Measurements from ENCODE around the gene DOCK3. TPM values are rescaled to one million over a fixed set of nuclear protein-coding genes. Genes with fewer than 3 reads are reported as not detected.
A peak's percentile ranks its signal among the peaks of the same experiment; 100 is the strongest.
"Not testable (repeated sequence)": the region's sequence is repeated elsewhere in the genome, so short reads cannot be mapped to it uniquely, and the experiment has no call there.

The DOCK3 gene
- total and polyA plus RNA-seq, 4 donors: 11.0 to 35.7 (median 33.0) TPM

DNA sequence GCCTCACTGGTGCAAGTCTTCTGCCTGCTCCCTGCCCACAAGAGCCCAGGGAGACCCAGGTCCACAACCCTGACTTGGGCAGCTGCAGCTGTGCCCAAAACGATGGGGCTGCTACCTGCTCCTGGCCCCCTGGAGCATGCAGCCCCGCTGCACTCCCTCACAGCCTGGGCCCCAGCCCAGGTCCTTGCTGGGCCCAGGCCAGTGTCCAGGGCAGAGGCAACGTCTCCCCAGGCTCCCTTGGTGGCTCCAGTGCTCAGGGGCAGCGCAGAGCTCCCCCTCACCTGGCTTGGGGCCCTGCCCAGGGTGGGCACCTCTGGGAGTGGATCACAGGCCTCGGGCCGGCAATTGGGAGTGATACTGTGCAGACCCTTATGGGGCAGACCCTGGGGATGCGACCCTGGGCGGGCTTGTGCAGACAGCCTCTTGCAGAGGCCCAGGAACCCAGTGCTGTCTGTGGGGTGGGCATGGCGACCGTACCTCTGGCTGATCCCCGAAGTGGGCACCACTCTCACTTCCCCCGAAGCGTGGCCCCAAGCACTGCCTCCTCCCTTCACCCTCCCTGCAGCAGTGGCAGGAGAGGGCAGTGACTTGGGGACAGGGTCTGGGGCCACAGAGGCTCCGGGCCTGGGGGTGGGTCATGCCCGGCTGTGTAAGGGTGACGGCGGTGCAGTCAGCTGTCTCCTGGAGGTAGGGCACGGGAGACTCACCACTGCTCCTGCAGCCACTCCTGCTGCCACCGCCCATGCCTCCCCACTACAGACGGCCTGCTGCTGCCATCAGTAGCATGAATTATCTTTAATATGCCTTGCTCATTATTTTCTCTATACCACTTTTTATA is 255.9 kb downstream of the DOCK3 start:
- WGBS (ENCODE audit: insufficient coverage): 89% methylated on average over 19 of the region's 20 CpGs
- Histone ChIP-seq H3K4me1 (ENCODE audit: control insufficient read depth, insufficient read depth, low read length) (no peaks in the 10 kb centered on the region), H3K36me3 (ENCODE audit: control insufficient read depth, insufficient read depth, low read length) (no peaks in the 10 kb centered on the region)

DNA sequence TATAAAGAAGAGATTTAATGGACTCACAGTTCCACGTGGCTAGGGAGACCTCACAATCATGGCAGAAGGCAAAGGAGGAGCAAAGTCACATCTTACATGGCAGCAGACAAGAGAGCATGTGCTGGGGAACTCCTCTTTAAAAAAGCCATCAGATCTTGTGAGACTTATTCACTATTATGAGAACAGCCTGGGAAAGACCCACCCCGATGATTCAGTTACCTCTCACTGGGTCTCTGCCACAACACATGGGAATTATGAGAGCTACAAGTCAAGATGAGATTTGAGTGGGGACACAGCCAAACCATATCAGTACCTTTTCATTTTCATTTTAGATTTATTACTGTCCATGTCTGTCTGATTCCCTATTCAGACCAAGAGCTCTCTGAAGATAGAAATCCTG is 258.2 kb downstream of the DOCK3 start:
- H3K27ac ChIP-seq (ENCODE audit: low read depth, low read length); H3K27me3 ChIP-seq (ENCODE audit: control insufficient read depth, insufficient read depth, low read length); DNase-seq (ENCODE audit: low read depth in 4 of 6, low spot score in 6 of 6); H3K9me3 ChIP-seq (ENCODE audit: control insufficient read depth, insufficient read depth, low read length); H3K4me3 ChIP-seq (ENCODE audit: low read depth, low read length); H3K36me3 ChIP-seq (ENCODE audit: control insufficient read depth, insufficient read depth, low read length); H3K4me1 ChIP-seq (ENCODE audit: control insufficient read depth, insufficient read depth, low read length): not testable (repeated sequence)
- WGBS (ENCODE audit: insufficient coverage): 75% methylated on average over 1 of the region's 2 CpGs

More for the DNA sequence above, 255.9 kb downstream of the DOCK3 start:
- Histone ChIP-seq H3K27me3 (ENCODE audit: control insufficient read depth, insufficient read depth, low read length) (no peaks in the 10 kb centered on the region), H3K27ac (ENCODE audit: low read depth, low read length) (no peak overlapping the region), H3K4me3 (ENCODE audit: low read depth, low read length) (no peak overlapping the region), H3K9me3 (ENCODE audit: control insufficient read depth, insufficient read depth, low read length) (peaks cover 4% of the 10 kb centered on the region)
- no peak for DNase-seq (ENCODE audit: low read depth in 4 of 6, low spot score in 6 of 6)

- Histone ChIP-seq H3K27me3 (ENCODE audit: control insufficient read depth, insufficient read depth, low read length) (no peaks in the 10 kb centered on the region), H3K4me1 (ENCODE audit: control insufficient read depth, insufficient read depth, low read length) (no peaks in the 10 kb centered on the region), H3K4me3 (ENCODE audit: low read depth, low read length) (no peak overlapping the region), H3K36me3 (ENCODE audit: control insufficient read depth, insufficient read depth, low read length) (no peaks in the 10 kb centered on the region), H3K27ac (ENCODE audit: low read depth, low read length) (no peak overlapping the region), H3K9me3 (ENCODE audit: control insufficient read depth, insufficient read depth, low read length) (peaks cover 4% of the 10 kb centered on the region)
- WGBS (ENCODE audit: insufficient coverage): no CpG with 5 or more reads among the region's 2 CpGs
- DNase-seq (ENCODE audit: low read depth in 4 of 6, low spot score in 6 of 6): no peak
Measured at GRCh38 chr3:50936389-50936788, 261.7 kb downstream of the DOCK3 start.

GRCh38 chr3:50947419-50947818 is 272.7 kb downstream of the DOCK3 start:
- DNase-seq (ENCODE audit: low read depth in 4 of 6, low spot score in 6 of 6): no peak
- Histone ChIP-seq H3K27me3 (ENCODE audit: control insufficient read depth, insufficient read depth, low read length) (no peaks in the 10 kb centered on the region), H3K4me1 (ENCODE audit: control insufficient read depth, insufficient read depth, low read length) (no peaks in the 10 kb centered on the region), H3K9me3 (ENCODE audit: control insufficient read depth, insufficient read depth, low read length) (no peaks in the 10 kb centered on the region), H3K4me3 (ENCODE audit: low read depth, low read length) (no peak overlapping the region), H3K27ac (ENCODE audit: low read depth, low read length) (no peak overlapping the region), H3K36me3 (ENCODE audit: control insufficient read depth, insufficient read depth, low read length) (no peaks in the 10 kb centered on the region)
- WGBS (ENCODE audit: insufficient coverage): no CpG with 5 or more reads among the region's 2 CpGs

DNA sequence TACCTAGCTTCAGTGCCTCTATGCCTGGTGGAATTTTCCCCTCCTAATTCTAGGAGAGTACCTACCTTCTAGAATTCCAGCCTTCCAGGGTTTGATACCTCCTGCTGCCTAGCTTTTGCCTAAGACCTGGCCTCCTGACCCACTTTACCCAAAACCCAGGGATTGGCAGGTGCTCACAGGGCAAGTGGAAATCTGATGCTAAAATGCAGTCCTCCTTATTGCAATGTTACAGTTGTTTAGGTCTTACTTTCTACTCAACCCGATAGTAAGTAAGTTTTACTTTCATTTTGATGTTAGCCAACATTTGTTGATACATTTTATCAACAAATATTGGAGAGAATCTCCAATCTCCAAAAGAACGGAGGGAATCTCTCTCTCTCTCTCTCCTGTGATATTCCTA is 275.9 kb downstream of the DOCK3 start:
- H3K4me1 ChIP-seq (ENCODE audit: control insufficient read depth, insufficient read depth, low read length): no peaks in the 10 kb centered on the region
- H3K36me3 ChIP-seq (ENCODE audit: control insufficient read depth, insufficient read depth, low read length): no peaks in the 10 kb centered on the region
- H3K4me3 ChIP-seq (ENCODE audit: low read depth, low read length): no peak overlapping the region
- no peak for DNase-seq (ENCODE audit: low read depth in 4 of 6, low spot score in 6 of 6)
- no CpG with 5 or more reads among the region's 2 CpGs for WGBS (ENCODE audit: insufficient coverage)
- H3K27me3 ChIP-seq (ENCODE audit: control insufficient read depth, insufficient read depth, low read length): no peaks in the 10 kb centered on the region
- H3K27ac ChIP-seq (ENCODE audit: low read depth, low read length): no peak overlapping the region
- no peaks in the 10 kb centered on the region for H3K9me3 ChIP-seq (ENCODE audit: control insufficient read depth, insufficient read depth, low read length)

DNA sequence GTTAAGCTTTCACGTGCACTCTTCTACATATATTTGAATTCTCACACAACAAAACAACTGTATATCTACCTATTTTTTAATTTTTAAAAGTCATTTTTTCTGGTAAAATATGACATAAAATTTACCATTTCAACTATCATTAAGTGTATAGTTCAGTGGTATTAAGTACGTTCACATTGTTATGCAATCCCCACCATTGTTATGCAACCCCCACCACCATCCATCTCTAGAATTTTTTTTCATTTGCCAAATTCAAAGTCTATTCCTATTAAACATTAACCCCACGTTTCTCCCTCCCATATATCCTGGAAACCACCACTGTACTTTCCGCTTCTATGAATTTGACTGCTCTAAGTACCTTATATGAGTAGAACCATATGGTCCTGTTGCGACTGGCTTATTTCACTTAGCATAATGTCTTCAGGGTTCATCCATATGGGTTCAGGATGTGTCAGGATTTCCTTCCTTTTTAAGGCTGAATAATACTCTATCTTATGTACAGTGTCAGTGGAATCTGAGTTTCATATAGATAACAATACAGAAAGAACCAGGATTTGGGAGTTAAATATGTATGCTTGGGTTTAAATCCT is 279.2 kb downstream of the DOCK3 start:
- H3K27me3 ChIP-seq (ENCODE audit: control insufficient read depth, insufficient read depth, low read length): no peaks in the 10 kb centered on the region
- H3K36me3 ChIP-seq (ENCODE audit: control insufficient read depth, insufficient read depth, low read length): no peaks in the 10 kb centered on the region
- 67% methylated on average over 3 of the region's 5 CpGs for WGBS (ENCODE audit: insufficient coverage)
- no peak overlapping the region for H3K27ac ChIP-seq (ENCODE audit: low read depth, low read length)
- no peak for DNase-seq (ENCODE audit: low read depth in 4 of 6, low spot score in 6 of 6)
- no peaks in the 10 kb centered on the region for H3K9me3 ChIP-seq (ENCODE audit: control insufficient read depth, insufficient read depth, low read length)
- no peak overlapping the region for H3K4me3 ChIP-seq (ENCODE audit: low read depth, low read length)
- H3K4me1 ChIP-seq (ENCODE audit: control insufficient read depth, insufficient read depth, low read length): no peaks in the 10 kb centered on the region

DNA sequence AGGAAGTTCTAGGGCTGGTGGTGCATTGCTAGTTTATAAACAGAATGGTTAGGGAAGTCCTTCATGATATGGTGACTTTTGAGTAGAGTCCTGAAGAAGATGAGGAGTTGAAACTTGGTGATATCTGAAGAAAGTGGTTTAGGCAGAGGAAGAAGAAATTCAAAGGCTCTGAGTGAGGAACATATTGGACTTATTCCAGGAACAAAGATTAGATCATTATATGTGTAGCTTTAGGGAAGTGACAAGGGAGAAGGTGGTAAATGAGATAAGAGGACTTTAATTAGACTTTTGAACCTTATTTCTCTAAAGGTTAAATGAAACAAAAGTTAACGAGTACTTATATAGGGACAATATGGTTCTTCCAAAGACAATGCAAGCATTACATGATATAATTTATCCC is 286.7 kb downstream of the DOCK3 start:
- no peaks in the 10 kb centered on the region for H3K36me3 ChIP-seq (ENCODE audit: control insufficient read depth, insufficient read depth, low read length)
- no peaks in the 10 kb centered on the region for H3K27me3 ChIP-seq (ENCODE audit: control insufficient read depth, insufficient read depth, low read length)
- no peak for DNase-seq (ENCODE audit: low read depth in 4 of 6, low spot score in 6 of 6)
- H3K4me3 ChIP-seq (ENCODE audit: low read depth, low read length): no peak overlapping the region
- H3K9me3 ChIP-seq (ENCODE audit: control insufficient read depth, insufficient read depth, low read length): no peaks in the 10 kb centered on the region
- H3K27ac ChIP-seq (ENCODE audit: low read depth, low read length): no peak overlapping the region
- no peaks in the 10 kb centered on the region for H3K4me1 ChIP-seq (ENCODE audit: control insufficient read depth, insufficient read depth, low read length)
- WGBS (ENCODE audit: insufficient coverage): no CpG with 5 or more reads among the region's 1 CpG

GRCh38 chr3:50971487-50971924 is 296.8 kb downstream of the DOCK3 start:
- Histone ChIP-seq H3K36me3 (ENCODE audit: control insufficient read depth, insufficient read depth, low read length) (no peaks in the 10 kb centered on the region), H3K27ac (ENCODE audit: low read depth, low read length) (no peak overlapping the region), H3K4me3 (ENCODE audit: low read depth, low read length) (no peak overlapping the region), H3K9me3 (ENCODE audit: control insufficient read depth, insufficient read depth, low read length) (peaks cover 2% of the 10 kb centered on the region), H3K27me3 (ENCODE audit: control insufficient read depth, insufficient read depth, low read length) (no peaks in the 10 kb centered on the region), H3K4me1 (ENCODE audit: control insufficient read depth, insufficient read depth, low read length) (no peaks in the 10 kb centered on the region)
- peak in 2 of 6 donors; percentile 7 to 18 for DNase-seq (ENCODE audit: low read depth in 4 of 6, low spot score in 6 of 6)
- 32% methylated on average over 3 of the region's 3 CpGs for WGBS (ENCODE audit: insufficient coverage)

DNA sequence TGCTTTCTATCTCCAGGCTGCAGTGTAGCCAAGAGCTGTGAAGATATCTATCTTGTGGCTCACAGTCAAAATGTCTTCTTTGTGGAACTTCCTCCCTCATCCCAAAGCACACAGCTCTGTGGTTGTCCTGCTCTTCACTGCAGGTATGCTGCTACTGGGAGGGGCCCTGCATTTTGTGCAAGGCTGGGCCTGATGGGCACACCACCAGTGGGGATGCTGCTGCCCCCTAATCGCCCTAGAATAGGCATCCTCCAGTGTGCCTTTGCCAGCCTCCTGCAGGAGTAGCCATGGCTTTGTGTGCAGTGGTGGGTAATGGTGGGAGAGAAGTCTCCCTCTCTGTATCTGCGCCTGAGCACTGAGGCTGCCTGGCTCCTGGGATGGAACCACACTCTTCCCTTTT is 297.3 kb downstream of the DOCK3 start:
- WGBS (ENCODE audit: insufficient coverage): no CpG with 5 or more reads among the region's 2 CpGs
- no peaks in the 10 kb centered on the region for H3K36me3 ChIP-seq (ENCODE audit: control insufficient read depth, insufficient read depth, low read length)
- no peak overlapping the region for H3K27ac ChIP-seq (ENCODE audit: low read depth, low read length)
- H3K9me3 ChIP-seq (ENCODE audit: control insufficient read depth, insufficient read depth, low read length): peaks cover 2% of the 10 kb centered on the region
- no peaks in the 10 kb centered on the region for H3K27me3 ChIP-seq (ENCODE audit: control insufficient read depth, insufficient read depth, low read length)
- DNase-seq (ENCODE audit: low read depth in 4 of 6, low spot score in 6 of 6): no peak
- H3K4me3 ChIP-seq (ENCODE audit: low read depth, low read length): no peak overlapping the region
- no peaks in the 10 kb centered on the region for H3K4me1 ChIP-seq (ENCODE audit: control insufficient read depth, insufficient read depth, low read length)

DNA sequence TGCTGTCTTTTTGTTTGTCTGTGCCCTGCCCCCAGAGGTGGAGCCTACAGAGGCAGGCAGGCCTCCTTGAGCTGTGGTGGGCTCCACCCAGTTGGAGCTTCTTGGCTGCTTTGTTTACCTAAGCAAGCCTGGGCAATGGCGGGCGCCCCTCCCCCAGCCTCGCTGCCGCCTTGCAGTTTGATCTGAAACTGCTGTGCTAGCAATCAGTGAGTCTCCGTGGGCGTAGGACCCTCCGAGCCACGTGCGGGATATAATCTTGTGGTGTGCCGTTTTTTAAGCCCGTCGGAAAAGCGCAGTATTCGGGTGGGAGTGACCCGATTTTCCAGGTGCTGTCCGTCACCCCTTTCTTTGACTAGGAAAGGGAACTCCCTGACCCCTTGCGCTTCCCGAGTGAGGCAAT is 303.9 kb downstream of the DOCK3 start:
- H3K36me3 ChIP-seq (ENCODE audit: control insufficient read depth, insufficient read depth, low read length); H3K4me1 ChIP-seq (ENCODE audit: control insufficient read depth, insufficient read depth, low read length); H3K9me3 ChIP-seq (ENCODE audit: control insufficient read depth, insufficient read depth, low read length); H3K27me3 ChIP-seq (ENCODE audit: control insufficient read depth, insufficient read depth, low read length); H3K27ac ChIP-seq (ENCODE audit: low read depth, low read length); H3K4me3 ChIP-seq (ENCODE audit: low read depth, low read length); DNase-seq (ENCODE audit: low read depth in 4 of 6, low spot score in 6 of 6): not testable (repeated sequence)
- 91% methylated on average over 10 of the region's 18 CpGs for WGBS (ENCODE audit: insufficient coverage)
